Thyroid gland (tissue), 4 donors: ENCODE results near the gene HLF.

ENCODE experiments used
- POLR2A ChIP-seq, 2 donors: fragments of 450-650 bp; IDR thresholded peaks; one replicate each; pipeline ENCODE4 v1.6.1; 2017; ENCODE audit warnings: antibody characterized with exemption in 2 of 2, mild to moderate bottlenecking in 2 of 2, moderate library complexity in 1 of 2
- TF ChIP-seq, protein P1 (sequence below), 6 experiments: fragments of 200-600 bp in 3 of 6; fragments of 450-650 bp in 3 of 6; sonication (generic) in 3 of 6; IDR thresholded peaks; one replicate each; pipeline ENCODE4 v1.5.1; 2016 to 2019; ENCODE audit warnings: antibody characterized with exemption in 6 of 6, mild to moderate bottlenecking in 2 of 6, inconsistent platforms in 1 of 6, moderate library complexity in 1 of 6

GRCh38 chr17:55343900-55344513 is 79.2 kb downstream of the HLF start:
- TF ChIP-seq, protein P1, sequence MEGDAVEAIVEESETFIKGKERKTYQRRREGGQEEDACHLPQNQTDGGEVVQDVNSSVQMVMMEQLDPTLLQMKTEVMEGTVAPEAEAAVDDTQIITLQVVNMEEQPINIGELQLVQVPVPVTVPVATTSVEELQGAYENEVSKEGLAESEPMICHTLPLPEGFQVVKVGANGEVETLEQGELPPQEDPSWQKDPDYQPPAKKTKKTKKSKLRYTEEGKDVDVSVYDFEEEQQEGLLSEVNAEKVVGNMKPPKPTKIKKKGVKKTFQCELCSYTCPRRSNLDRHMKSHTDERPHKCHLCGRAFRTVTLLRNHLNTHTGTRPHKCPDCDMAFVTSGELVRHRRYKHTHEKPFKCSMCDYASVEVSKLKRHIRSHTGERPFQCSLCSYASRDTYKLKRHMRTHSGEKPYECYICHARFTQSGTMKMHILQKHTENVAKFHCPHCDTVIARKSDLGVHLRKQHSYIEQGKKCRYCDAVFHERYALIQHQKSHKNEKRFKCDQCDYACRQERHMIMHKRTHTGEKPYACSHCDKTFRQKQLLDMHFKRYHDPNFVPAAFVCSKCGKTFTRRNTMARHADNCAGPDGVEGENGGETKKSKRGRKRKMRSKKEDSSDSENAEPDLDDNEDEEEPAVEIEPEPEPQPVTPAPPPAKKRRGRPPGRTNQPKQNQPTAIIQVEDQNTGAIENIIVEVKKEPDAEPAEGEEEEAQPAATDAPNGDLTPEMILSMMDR (IDR thresholded peaks at IDR 0.05), result no peak
- no peak for TF ChIP-seq POLR2A (IDR thresholded peaks at IDR 0.05)
